ENCODE data around the gene IQCB1. TPM values are rescaled to one million over a fixed set of nuclear protein-coding genes. Genes with fewer than 3 reads are reported as not detected.

Gene IQCB1
- total and polyA plus RNA-seq, 2 experiments from 2014 or later: 28.8 to 39.0 TPM

GRCh38 chr3:121821421-121822199 lies 13.2 kb downstream of the IQCB1 start:
- TF ChIP-seq CTCF (conservative IDR thresholded peaks at IDR 0.05; ENCODE audit: low read depth in 2 of 2) (no peak), STAT1 (IDR thresholded peaks at IDR 0.05; ENCODE audit: unreplicated experiment) (no peak), ZNF462 (CRISPR knock-in tag; IDR thresholded peaks at IDR 0.05) (no peak), CREB1 (CRISPR knock-in tag; IDR thresholded peaks at IDR 0.05; ENCODE audit: low read depth) (no peak), JUNB (IDR thresholded peaks at IDR 0.05; ENCODE audit: unreplicated experiment) (no peak), NANOG (IDR thresholded peaks at IDR 0.05; ENCODE audit: borderline replicate concordance) (no peak), POLR2AphosphoS5 (IDR thresholded peaks at IDR 0.05; ENCODE audit: low read depth) (no peak), ZNF331 (CRISPR knock-in tag; IDR thresholded peaks at IDR 0.05; ENCODE audit: low read depth) (no peak), REST (IDR thresholded peaks at IDR 0.05; ENCODE audit: unreplicated experiment) (no peak), ETS1 (IDR thresholded peaks at IDR 0.05) (no peak), EZH2 (IDR thresholded peaks at IDR 0.05; ENCODE audit: low read depth, unreplicated experiment) (no peak), ZNF114 (CRISPR knock-in tag; IDR thresholded peaks at IDR 0.05) (no peak), EZH2phosphoT487 (IDR thresholded peaks at IDR 0.05; ENCODE audit: unreplicated experiment) (no peak)
- Histone ChIP-seq H3K79me2 (replicated peaks; ENCODE audit: insufficient read depth) (peaks cover 30% of the 10 kb centered on the region), H3K9me2 (ENCODE audit: insufficient read depth) (no peaks in the 10 kb centered on the region), H3K4me1 (ENCODE audit: insufficient read depth) (no peaks in the 10 kb centered on the region), H3F3A (replicated peaks; ENCODE audit: low read depth) (no peaks in the 10 kb centered on the region), H4K20me1 (replicated peaks; ENCODE audit: insufficient read depth) (peaks cover 12% of the 10 kb centered on the region), H3K27me3 (ENCODE audit: insufficient read depth) (no peaks in the 10 kb centered on the region), H2AFZ (no peak overlapping the region), H3K4me2 (no peak overlapping the region), H3K36me3 (ENCODE audit: insufficient read depth) (peaks cover 37% of the 10 kb centered on the region), H3K27ac (ENCODE audit: low read depth) (no peak overlapping the region), H3K4me3 (no peak overlapping the region)
- peaks cover 79% of the 10 kb centered on the region for H3K36me3 Mint-ChIP-seq (ENCODE audit: low read depth)
- peaks cover 6% of the 10 kb centered on the region; the same call in 2 of the 3 replicates for H3K9me3 Mint-ChIP-seq
- no peak for ATAC-seq
- H3K27me3 Mint-ChIP-seq (ENCODE audit: insufficient read depth, low read depth, poor library complexity): no peaks in the 10 kb centered on the region
- H3K27ac Mint-ChIP-seq: no peak overlapping the region
- H3K4me1 Mint-ChIP-seq: no peaks in the 10 kb centered on the region
- DNase-seq (ENCODE audit: low spot score): no peak
- no peak overlapping the region for H3K4me3 Mint-ChIP-seq
